ENCODE measurements around the gene KMT5B. TPM values are rescaled to one million over a fixed set of nuclear protein-coding genes. Genes with fewer than 3 reads are reported as not detected.

The KMT5B gene
- polyA plus RNA-seq, 3 donors, result 12.2 to 22.0 (median 19.5) TPM

- 100% methylated on average over 2 of the region's 5 CpGs for WGBS (ENCODE audit: insufficient coverage)
- no peak overlapping the region for H3K9ac ChIP-seq (ENCODE audit: insufficient read depth, low read length, poor library complexity, severe bottlenecking)
- peak overlapping the region in 1 of 7 donors; percentile 46 for H3K27ac Mint-ChIP-seq
Observed at GRCh38 chr11:68191661-68192579, 21.2 kb downstream of the KMT5B start.

DNA sequence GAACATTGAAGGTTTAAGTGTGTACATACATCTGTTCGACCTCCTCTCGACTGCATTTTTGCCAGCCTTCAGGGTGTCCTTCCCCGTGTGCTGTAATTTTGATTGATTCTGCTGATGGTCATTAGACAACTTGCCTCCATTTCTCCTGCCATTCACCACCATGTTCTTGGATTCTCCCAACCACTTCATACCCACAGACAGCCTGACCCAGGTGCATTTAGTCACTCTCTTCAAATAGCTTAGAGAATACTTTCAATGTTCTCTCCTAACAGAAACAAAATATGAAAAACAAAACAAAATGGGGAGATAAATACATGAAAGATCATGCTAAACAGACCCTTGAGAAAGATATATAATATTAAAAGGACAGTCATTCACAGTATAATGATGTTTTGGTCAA is 23.2 kb downstream of the KMT5B start:
- H3K4me1 ChIP-seq (ENCODE audit: control insufficient read depth in 1 of 2, insufficient read depth in 2 of 2, low read length in 2 of 2), result peaks cover 0 to 4% of the 10 kb centered on the region in 2 donors
- intact Hi-C loops (cut with micrococcal nuclease), result no loop called here
- no peak overlapping the region for H2AFZ ChIP-seq (ENCODE audit: insufficient read depth, low read depth, low read length, poor library complexity, severe bottlenecking)
- Mint-ChIP-seq H3K9me3 (peaks cover 0 to 3% (median 0%) of the 10 kb centered on the region in 7 donors), H3K4me1 (peaks cover 19% of the 10 kb centered on the region), H3K4me3 (no peak overlapping the region), H3K36me3 (peaks cover 24 to 41% of the 10 kb centered on the region in 2 donors), H3K27me3 (ENCODE audit: low read depth in 3 of 3) (no peaks in the 10 kb centered on the region), H3K27ac (peak overlapping the region in 1 of 7 donors; percentile 12)
- H3K4me2 ChIP-seq (replicated peaks; ENCODE audit: extremely low read depth, low read length, poor library complexity, severe bottlenecking), result no peak overlapping the region
- H3K27me3 ChIP-seq (ENCODE audit: control insufficient read depth in 2 of 2, insufficient read depth in 2 of 2, low read length in 2 of 2), result no peaks in the 10 kb centered on the region
- H3K27ac ChIP-seq (ENCODE audit: low read depth in 1 of 2, low read length in 2 of 2), result no peak overlapping the region
- H3K9ac ChIP-seq (ENCODE audit: insufficient read depth, low read length, poor library complexity, severe bottlenecking), result no peak overlapping the region
- WGBS (ENCODE audit: insufficient coverage), result 100% methylated on average over 3 of the region's 3 CpGs
- peaks cover 66% of the 10 kb centered on the region for H3K79me2 ChIP-seq (ENCODE audit: insufficient read depth, low read length)
- TF ChIP-seq, protein P1, sequence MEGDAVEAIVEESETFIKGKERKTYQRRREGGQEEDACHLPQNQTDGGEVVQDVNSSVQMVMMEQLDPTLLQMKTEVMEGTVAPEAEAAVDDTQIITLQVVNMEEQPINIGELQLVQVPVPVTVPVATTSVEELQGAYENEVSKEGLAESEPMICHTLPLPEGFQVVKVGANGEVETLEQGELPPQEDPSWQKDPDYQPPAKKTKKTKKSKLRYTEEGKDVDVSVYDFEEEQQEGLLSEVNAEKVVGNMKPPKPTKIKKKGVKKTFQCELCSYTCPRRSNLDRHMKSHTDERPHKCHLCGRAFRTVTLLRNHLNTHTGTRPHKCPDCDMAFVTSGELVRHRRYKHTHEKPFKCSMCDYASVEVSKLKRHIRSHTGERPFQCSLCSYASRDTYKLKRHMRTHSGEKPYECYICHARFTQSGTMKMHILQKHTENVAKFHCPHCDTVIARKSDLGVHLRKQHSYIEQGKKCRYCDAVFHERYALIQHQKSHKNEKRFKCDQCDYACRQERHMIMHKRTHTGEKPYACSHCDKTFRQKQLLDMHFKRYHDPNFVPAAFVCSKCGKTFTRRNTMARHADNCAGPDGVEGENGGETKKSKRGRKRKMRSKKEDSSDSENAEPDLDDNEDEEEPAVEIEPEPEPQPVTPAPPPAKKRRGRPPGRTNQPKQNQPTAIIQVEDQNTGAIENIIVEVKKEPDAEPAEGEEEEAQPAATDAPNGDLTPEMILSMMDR (IDR thresholded peaks at IDR 0.05), result no peak
- H3K9me3 ChIP-seq (replicated peaks in 1 of 2; ENCODE audit: control insufficient read depth in 1 of 2, insufficient read depth in 1 of 2, low read length in 2 of 2), result no peaks in the 10 kb centered on the region
- no peak for DNase-seq
- peaks cover 94% of the 10 kb centered on the region for H4K20me1 ChIP-seq (ENCODE audit: insufficient read depth, low read length)
- H3K4me3 ChIP-seq (replicated peaks in 1 of 3; ENCODE audit: low read depth in 2 of 3, low read length in 3 of 3), result no peak overlapping the region
- peaks cover 12 to 39% of the 10 kb centered on the region in 2 donors for H3K36me3 ChIP-seq (replicated peaks in 1 of 2; ENCODE audit: control insufficient read depth in 1 of 2, insufficient read depth in 2 of 2, low read length in 2 of 2)

More at GRCh38 chr11:68191661-68192579, 21.2 kb downstream of the KMT5B start:
- no peak overlapping the region for H3K4me3 Mint-ChIP-seq
- H3K27me3 Mint-ChIP-seq (ENCODE audit: low read depth in 3 of 3), result no peaks in the 10 kb centered on the region
- TF ChIP-seq, protein P1 (IDR thresholded peaks at IDR 0.05), result no peak
- H2AFZ ChIP-seq (ENCODE audit: insufficient read depth, low read depth, low read length, poor library complexity, severe bottlenecking), result no peak overlapping the region
- peaks cover 0 to 4% of the 10 kb centered on the region in 2 donors for H3K4me1 ChIP-seq (ENCODE audit: control insufficient read depth in 1 of 2, insufficient read depth in 2 of 2, low read length in 2 of 2)
- no peak for DNase-seq
- H3K27me3 ChIP-seq (ENCODE audit: control insufficient read depth in 2 of 2, insufficient read depth in 2 of 2, low read length in 2 of 2), result no peaks in the 10 kb centered on the region
- peaks cover 18% of the 10 kb centered on the region for H3K4me1 Mint-ChIP-seq
- peaks cover 8 to 22% of the 10 kb centered on the region in 2 donors for H3K36me3 Mint-ChIP-seq
- no peaks in the 10 kb centered on the region for H3K9me3 ChIP-seq (replicated peaks in 1 of 2; ENCODE audit: control insufficient read depth in 1 of 2, insufficient read depth in 1 of 2, low read length in 2 of 2)
- peaks cover 0 to 3% (median 0%) of the 10 kb centered on the region in 7 donors for H3K9me3 Mint-ChIP-seq
- intact Hi-C loops (cut with micrococcal nuclease), result no loop called here
- peaks cover 87% of the 10 kb centered on the region for H3K79me2 ChIP-seq (ENCODE audit: insufficient read depth, low read length)
- no peak overlapping the region for H3K4me3 ChIP-seq (replicated peaks in 1 of 3; ENCODE audit: low read depth in 2 of 3, low read length in 3 of 3)
- H4K20me1 ChIP-seq (ENCODE audit: insufficient read depth, low read length), result peaks cover 100% of the 10 kb centered on the region
- H3K4me2 ChIP-seq (replicated peaks; ENCODE audit: extremely low read depth, low read length, poor library complexity, severe bottlenecking), result no peak overlapping the region
- H3K27ac ChIP-seq (ENCODE audit: low read depth in 1 of 2, low read length in 2 of 2), result no peak overlapping the region
- peaks cover 0 to 18% of the 10 kb centered on the region in 2 donors for H3K36me3 ChIP-seq (replicated peaks in 1 of 2; ENCODE audit: control insufficient read depth in 1 of 2, insufficient read depth in 2 of 2, low read length in 2 of 2)
